AG10803 (cell line): ENCODE results near the gene ARHGAP45.
A peak's percentile ranks its signal among the peaks of the same experiment; 100 is the strongest.

ENCODE experiments used
- DNase-seq: peaks from one replicate; pipeline ENCODE4 v3.0.0; 2010; ENCODE audit warnings: low read depth
- H3K4me3 ChIP-seq: 2 replicates; pipeline ENCODE4 v1.5.1; 2011; ENCODE audit warnings: mild to moderate bottlenecking, low read length, control low read depth
- TF ChIP-seq, protein P1 (sequence below): conservative IDR thresholded peaks from 2 replicates; pipeline ENCODE4 v1.5.1; 2011; ENCODE audit warnings: mild to moderate bottlenecking, low read length, control low read depth, inconsistent platforms

ARHGAP45 gene

DNA sequence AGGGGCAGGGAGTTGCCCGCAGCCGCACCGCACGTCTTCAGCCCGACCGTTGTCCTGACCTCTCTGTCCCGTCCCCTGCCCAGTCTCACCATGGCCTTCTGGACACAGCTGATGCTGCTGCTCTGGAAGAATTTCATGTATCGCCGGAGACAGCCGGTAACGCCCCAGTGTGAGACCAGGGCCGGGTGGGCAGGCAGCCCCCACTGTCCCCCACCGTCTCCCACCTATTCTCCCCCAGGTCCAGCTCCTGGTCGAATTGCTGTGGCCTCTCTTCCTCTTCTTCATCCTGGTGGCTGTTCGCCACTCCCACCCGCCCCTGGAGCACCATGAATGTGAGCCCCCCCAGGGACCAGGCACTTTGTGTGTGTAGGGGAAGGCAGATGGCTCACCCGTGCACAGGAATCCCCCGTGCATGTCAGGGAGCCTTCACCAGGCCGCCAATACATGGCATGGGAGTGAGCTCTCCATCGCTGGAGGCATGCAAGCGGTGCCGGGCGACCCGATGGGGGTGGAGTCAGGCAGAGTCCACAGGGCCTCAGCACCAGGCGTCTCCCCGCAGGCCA, 25.6 kb upstream of the ARHGAP45 start:
- no peak for DNase-seq
- H3K4me3 ChIP-seq = peak overlapping the region; percentile 59
- TF ChIP-seq, protein P1, sequence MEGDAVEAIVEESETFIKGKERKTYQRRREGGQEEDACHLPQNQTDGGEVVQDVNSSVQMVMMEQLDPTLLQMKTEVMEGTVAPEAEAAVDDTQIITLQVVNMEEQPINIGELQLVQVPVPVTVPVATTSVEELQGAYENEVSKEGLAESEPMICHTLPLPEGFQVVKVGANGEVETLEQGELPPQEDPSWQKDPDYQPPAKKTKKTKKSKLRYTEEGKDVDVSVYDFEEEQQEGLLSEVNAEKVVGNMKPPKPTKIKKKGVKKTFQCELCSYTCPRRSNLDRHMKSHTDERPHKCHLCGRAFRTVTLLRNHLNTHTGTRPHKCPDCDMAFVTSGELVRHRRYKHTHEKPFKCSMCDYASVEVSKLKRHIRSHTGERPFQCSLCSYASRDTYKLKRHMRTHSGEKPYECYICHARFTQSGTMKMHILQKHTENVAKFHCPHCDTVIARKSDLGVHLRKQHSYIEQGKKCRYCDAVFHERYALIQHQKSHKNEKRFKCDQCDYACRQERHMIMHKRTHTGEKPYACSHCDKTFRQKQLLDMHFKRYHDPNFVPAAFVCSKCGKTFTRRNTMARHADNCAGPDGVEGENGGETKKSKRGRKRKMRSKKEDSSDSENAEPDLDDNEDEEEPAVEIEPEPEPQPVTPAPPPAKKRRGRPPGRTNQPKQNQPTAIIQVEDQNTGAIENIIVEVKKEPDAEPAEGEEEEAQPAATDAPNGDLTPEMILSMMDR = no peak

DNA sequence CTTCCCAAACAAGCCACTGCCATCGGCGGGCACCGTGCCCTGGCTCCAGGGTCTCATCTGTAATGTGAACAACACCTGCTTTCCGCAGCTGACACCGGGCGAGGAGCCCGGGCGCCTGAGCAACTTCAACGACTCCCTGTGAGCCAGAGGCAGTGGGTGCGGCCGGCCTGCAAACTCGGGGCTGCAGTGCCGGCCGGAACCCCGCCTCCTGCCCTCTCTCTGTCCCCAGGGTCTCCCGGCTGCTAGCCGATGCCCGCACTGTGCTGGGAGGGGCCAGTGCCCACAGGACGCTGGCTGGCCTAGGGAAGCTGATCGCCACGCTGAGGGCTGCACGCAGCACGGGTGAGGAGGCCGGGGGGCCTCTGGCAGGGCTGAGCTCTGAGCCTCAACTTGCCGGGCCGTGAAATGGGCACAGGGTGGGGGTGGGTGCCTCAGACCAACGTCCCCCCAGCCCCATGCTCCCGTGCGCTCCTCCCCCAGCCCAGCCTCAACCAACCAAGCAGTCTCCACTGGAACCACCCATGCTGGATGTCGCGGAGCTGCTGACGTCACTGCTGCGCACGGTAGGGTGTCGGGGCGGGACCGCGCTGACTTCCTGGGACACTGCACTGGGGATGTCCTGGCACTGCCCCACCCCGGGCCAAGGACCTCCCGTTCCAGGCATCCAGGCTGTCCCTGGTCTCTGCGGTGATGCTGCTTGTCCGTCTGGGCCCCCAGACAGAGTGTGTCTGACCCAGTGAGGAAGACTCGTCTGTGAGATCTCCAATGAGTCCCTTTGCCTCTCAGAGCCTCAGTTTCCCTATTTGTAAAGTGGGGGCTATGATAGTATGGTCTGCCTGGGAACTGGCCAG, 24.9 kb upstream of the ARHGAP45 start:
- TF ChIP-seq, protein P1 = no peak
- no peak overlapping the region for H3K4me3 ChIP-seq
- no peak for DNase-seq

DNA sequence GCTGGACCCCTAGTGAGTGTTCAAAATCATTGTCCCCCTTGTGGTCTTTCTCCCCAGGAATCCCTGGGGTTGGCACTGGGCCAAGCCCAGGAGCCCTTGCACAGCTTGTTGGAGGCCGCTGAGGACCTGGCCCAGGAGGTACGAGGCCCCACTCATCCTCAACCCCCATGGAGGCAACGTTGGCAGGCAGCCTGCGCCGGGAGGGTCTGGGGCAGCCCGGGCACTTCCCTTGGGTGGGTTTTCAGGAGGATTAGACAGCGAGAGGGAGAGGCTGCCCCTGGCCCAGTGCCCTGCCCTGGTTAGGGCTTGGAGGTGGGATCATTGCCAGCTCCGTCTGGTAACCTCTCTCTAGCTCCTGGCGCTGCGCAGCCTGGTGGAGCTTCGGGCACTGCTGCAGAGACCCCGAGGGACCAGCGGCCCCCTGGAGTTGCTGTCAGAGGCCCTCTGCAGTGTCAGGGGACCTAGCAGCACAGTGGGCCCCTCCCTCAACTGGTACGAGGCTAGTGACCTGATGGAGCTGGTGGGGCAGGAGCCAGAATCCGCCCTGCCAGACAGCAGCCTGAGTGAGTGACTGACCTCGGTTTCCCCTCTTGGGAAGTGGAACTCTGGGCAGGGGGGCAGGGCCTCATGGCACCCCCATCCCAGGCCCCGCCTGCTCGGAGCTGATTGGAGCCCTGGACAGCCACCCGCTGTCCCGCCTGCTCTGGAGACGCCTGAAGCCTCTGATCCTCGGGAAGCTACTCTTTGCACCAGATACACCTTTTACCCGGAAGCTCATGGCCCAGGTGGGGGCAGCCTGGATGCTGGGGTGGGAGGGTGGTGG, 24.1 kb upstream of the ARHGAP45 start:
- DNase-seq = no peak
- TF ChIP-seq, protein P1 = no peak
- H3K4me3 ChIP-seq = no peak overlapping the region

DNA sequence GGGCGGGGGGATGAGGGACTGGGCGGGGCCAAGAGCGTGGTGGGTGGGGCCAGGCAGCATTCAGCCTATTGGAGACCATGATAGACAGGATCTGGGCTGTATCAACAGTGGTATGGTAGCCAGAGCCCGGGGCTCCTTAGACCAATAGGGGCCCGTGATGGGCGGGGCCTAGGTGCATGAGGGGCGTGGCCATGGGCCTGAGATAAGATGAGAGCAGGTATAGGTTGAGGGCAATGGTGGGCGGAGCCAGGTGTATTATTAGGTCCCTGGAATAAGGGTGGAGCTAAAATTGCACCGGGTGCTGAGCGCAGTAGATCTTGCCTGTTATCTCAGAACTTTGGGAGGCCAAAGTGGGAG, 21.7 kb upstream of the ARHGAP45 start:
- no peak for DNase-seq
- TF ChIP-seq, protein P1 = no peak
- no peak overlapping the region for H3K4me3 ChIP-seq

DNA sequence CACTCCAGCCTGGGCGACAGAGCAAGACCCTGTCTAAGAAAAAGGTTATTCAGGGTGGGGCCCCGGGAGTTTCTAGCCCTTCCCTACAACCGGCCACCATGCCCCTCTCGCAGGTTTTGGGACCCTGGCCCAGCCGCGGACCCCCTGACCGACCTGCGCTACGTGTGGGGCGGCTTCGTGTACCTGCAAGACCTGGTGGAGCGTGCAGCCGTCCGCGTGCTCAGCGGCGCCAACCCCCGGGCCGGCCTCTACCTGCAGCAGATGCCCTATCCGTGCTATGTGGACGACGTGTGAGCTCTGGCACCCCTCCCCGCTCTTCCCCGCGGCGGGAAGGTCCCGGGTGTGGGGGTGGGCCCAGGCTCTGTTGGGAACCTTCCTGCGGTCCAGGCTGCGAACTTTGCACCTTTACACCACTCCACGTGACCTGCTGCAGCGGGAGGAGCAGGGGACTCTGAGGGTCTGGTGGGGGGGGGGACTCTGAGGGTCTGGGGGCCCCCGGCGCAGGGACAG, 20.8 kb upstream of the ARHGAP45 start:
- no peak for DNase-seq
- no peak overlapping the region for H3K4me3 ChIP-seq
- TF ChIP-seq, protein P1 = no peak

DNA sequence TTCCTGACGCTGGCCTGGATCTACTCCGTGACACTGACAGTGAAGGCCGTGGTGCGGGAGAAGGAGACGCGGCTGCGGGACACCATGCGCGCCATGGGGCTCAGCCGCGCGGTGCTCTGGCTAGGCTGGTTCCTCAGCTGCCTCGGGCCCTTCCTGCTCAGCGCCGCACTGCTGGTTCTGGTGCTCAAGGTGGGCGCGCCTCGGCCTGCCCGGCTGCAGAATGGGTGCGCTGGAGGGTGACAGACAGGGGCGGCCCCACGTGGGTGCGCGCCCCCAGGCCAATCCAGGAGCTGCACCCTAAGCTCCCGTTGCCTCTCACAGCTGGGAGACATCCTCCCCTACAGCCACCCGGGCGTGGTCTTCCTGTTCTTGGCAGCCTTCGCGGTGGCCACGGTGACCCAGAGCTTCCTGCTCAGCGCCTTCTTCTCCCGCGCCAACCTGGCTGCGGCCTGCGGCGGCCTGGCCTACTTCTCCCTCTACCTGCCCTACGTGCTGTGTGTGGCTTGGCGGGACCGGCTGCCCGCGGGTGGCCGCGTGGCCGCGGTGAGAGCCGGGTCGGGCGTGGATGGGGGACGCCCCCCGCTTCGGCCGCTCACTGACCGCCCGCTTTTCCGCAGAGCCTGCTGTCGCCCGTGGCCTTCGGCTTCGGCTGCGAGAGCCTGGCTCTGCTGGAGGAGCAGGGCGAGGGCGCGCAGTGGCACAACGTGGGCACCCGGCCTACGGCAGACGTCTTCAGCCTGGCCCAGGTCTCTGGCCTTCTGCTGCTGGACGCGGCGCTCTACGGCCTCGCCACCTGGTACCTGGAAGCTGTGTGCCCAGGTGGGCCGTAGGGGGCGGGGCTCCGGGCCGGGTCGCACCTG, 19.9 kb upstream of the ARHGAP45 start:
- DNase-seq = no peak
- no peak overlapping the region for H3K4me3 ChIP-seq
- TF ChIP-seq, protein P1 = no peak
